H1 (cell line): ENCODE measurements around the gene ZNF511. TPM values are rescaled to one million over a fixed set of nuclear protein-coding genes. Genes with fewer than 3 reads are reported as not detected.

Experiments
- CTCF ChIP-seq, 3 experiments: IDR thresholded peaks; 1 replicate in 2 of 3; 2 replicates in 1 of 3; pipeline versions ENCODE4 v1.5.1 to v1.6.1; 2011; ENCODE audit warnings: low read length in 3 of 3, mild to moderate bottlenecking in 3 of 3, inconsistent platforms in 2 of 3, low read depth in 1 of 3, moderate library complexity in 1 of 3; ENCODE audit not compliant: insufficient read depth in 1 of 3; ENCODE audit errors: control extremely low read depth in 1 of 3
- GTF2F1 ChIP-seq: IDR thresholded peaks from 2 replicates; pipeline ENCODE4 v1.6.1; 2012; ENCODE audit warnings: low read depth, low read length, improper control_type of control experiment, borderline replicate concordance
- KDM4A ChIP-seq: IDR thresholded peaks from one replicate; pipeline ENCODE4 v1.7.1; 2012; ENCODE audit warnings: low read depth, mild to moderate bottlenecking, moderate library complexity, low read length, inconsistent platforms; ENCODE audit not compliant: severe bottlenecking
- RAD21 ChIP-seq, 2 experiments: IDR thresholded peaks in 1 of 2; conservative IDR thresholded peaks in 1 of 2; 2 replicates each; pipeline ENCODE4 v1.6.1; 2011; ENCODE audit warnings: low read depth in 2 of 2, low read length in 2 of 2, improper control_type of control experiment in 1 of 2, inconsistent platforms in 1 of 2, mild to moderate bottlenecking in 1 of 2, moderate library complexity in 1 of 2
- SIN3A ChIP-seq, 2 experiments: IDR thresholded peaks in 1 of 2; conservative IDR thresholded peaks in 1 of 2; 2 replicates each; pipeline ENCODE4 v1.6.1; 2011 to 2012; ENCODE audit warnings: low read length in 2 of 2, improper control_type of control experiment in 1 of 2, low read depth in 1 of 2, mild to moderate bottlenecking in 1 of 2
- SP4 ChIP-seq: IDR thresholded peaks from 2 replicates; pipeline ENCODE4 v1.6.1; 2012; ENCODE audit warnings: low read length, inconsistent platforms
- TBP ChIP-seq: IDR thresholded peaks from 2 replicates; pipeline ENCODE4 v1.6.1; 2011; ENCODE audit warnings: low read depth, low read length, improper control_type of control experiment
- polyA plus RNA-seq, 7 experiments: library from polyadenylated mRNA; depleted of rRNA in 3 of 7; stranded (reverse) in 5 of 7; unstranded in 2 of 7; fragments of >200 nt in 5 of 7; fragments of 200-250 nt in 2 of 7; gene quantifications; 1 replicate in 5 of 7; 2 replicates in 1 of 7; 4 replicates in 1 of 7; pipeline versions ENCODE4 v1.2.1 to v1.2.3, GENCODE V29; 2011 to 2013; ENCODE audit warnings: missing spikeins in 2 of 7, mixed read lengths in 2 of 7
- total RNA-seq: library from RNA; stranded (reverse); fragmentation: NEBNext Ultra II Directional; extraction: Animal tissue kit (Norgen Biotek cat#: 25700); gene quantifications from 2 replicates; pipeline ENCODE4 v1.2.1, GENCODE V29; 2021

The ZNF511 gene
- total and polyA plus RNA-seq, 2 of the 8 experiments (the other 6 are each of a cell fraction or from before 2014, with no cell fraction given), result 55.4 to 71.7 TPM

GRCh38 chr10:133344236-133344635, 35.5 kb downstream of the ZNF511 start (continued):
- TF ChIP-seq RAD21 (IDR thresholded peaks at IDR 0.05 in 1 of 2, conservative IDR thresholded peaks at IDR 0.05 in 1 of 2; ENCODE audit: low read depth in 2 of 2, low read length in 2 of 2), result no peak
- TF ChIP-seq SIN3A (conservative IDR thresholded peaks at IDR 0.05 in 1 of 2, IDR thresholded peaks at IDR 0.05 in 1 of 2; ENCODE audit: low read depth in 1 of 2, low read length in 2 of 2), result no peak
- no peak for TF ChIP-seq TBP
- TF ChIP-seq CTCF (IDR thresholded peaks at IDR 0.05; ENCODE audit: control extremely low read depth in 1 of 3, insufficient read depth in 1 of 3, low read depth in 1 of 3, low read length in 3 of 3), result no peak
- TF ChIP-seq GTF2F1, result no peak
- TF ChIP-seq SP4, result no peak
- no peak for TF ChIP-seq KDM4A
- TF ChIP-seq, all 59 proteins: peak for 0
